ENCODE data around the gene SYT17.

The SYT17 gene

GRCh38 chr16:19127205-19127604 is 40.8 kb upstream of the SYT17 start:
- no peak for TF ChIP-seq POLR2A (IDR thresholded peaks at IDR 0.05; ENCODE audit: extremely low read depth, insufficient read length)
- no peak for TF ChIP-seq MYC (IDR thresholded peaks at IDR 0.05; ENCODE audit: low read depth, low read length)
- TF ChIP-seq, protein P1, sequence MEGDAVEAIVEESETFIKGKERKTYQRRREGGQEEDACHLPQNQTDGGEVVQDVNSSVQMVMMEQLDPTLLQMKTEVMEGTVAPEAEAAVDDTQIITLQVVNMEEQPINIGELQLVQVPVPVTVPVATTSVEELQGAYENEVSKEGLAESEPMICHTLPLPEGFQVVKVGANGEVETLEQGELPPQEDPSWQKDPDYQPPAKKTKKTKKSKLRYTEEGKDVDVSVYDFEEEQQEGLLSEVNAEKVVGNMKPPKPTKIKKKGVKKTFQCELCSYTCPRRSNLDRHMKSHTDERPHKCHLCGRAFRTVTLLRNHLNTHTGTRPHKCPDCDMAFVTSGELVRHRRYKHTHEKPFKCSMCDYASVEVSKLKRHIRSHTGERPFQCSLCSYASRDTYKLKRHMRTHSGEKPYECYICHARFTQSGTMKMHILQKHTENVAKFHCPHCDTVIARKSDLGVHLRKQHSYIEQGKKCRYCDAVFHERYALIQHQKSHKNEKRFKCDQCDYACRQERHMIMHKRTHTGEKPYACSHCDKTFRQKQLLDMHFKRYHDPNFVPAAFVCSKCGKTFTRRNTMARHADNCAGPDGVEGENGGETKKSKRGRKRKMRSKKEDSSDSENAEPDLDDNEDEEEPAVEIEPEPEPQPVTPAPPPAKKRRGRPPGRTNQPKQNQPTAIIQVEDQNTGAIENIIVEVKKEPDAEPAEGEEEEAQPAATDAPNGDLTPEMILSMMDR (IDR thresholded peaks at IDR 0.05; ENCODE audit: low read depth, low read length): no peak
- no peak for TF ChIP-seq MAX (IDR thresholded peaks at IDR 0.05; ENCODE audit: low read depth, low read length)
- no peak overlapping the region for H3K4me3 ChIP-seq (ENCODE audit: low read depth, low read length)
- no peak for DNase-seq (ENCODE audit: low read depth)

- no peak overlapping the region for H3K4me3 ChIP-seq (ENCODE audit: low read depth, low read length)
- TF ChIP-seq POLR2A (IDR thresholded peaks at IDR 0.05; ENCODE audit: extremely low read depth, insufficient read length) (no peak), MYC (IDR thresholded peaks at IDR 0.05; ENCODE audit: low read depth, low read length) (no peak), MAX (IDR thresholded peaks at IDR 0.05; ENCODE audit: low read depth, low read length) (no peak)
- TF ChIP-seq, protein P1 (IDR thresholded peaks at IDR 0.05; ENCODE audit: low read depth, low read length): no peak
- DNase-seq (ENCODE audit: low read depth): no peak
Measured at GRCh38 chr16:19127674-19128131, 40.3 kb upstream of the SYT17 start.

GRCh38 chr16:19128454-19129200 is 39.4 kb upstream of the SYT17 start:
- no peak for DNase-seq (ENCODE audit: low read depth)
- H3K4me3 ChIP-seq (ENCODE audit: low read depth, low read length): no peak overlapping the region
- TF ChIP-seq, protein P1 (IDR thresholded peaks at IDR 0.05; ENCODE audit: low read depth, low read length): no peak
- no peak for TF ChIP-seq MYC (IDR thresholded peaks at IDR 0.05; ENCODE audit: low read depth, low read length)

DNA sequence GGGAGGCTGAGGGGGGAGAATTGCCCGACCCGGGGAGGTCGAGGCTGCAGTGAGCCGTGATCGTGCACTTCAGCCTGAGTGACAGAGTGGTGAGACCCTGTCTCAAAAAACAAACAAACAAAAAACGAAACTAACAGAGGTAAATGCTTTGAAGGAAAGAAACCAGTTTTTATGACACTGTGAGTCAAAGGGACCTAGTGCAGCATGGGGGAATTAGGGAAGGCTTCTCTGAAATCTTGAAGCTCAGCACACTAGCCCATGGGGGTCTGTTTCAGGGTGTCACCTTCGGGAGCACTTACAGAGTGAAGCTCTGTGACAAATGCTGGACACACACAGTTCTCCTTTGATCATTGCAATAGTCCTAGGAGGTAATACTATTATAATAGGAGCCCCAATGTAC is 37.7 kb upstream of the SYT17 start:
- H3K4me3 ChIP-seq (ENCODE audit: low read depth, low read length): no peak overlapping the region
- TF ChIP-seq MAX (IDR thresholded peaks at IDR 0.05; ENCODE audit: low read depth, low read length): no peak
- TF ChIP-seq MYC (IDR thresholded peaks at IDR 0.05; ENCODE audit: low read depth, low read length): no peak; the same call in 1 of the 2 replicates
- TF ChIP-seq, protein P1 (IDR thresholded peaks at IDR 0.05; ENCODE audit: low read depth, low read length): no peak
- no peak for TF ChIP-seq POLR2A (IDR thresholded peaks at IDR 0.05; ENCODE audit: extremely low read depth, insufficient read length)
- DNase-seq (ENCODE audit: low read depth): no peak

GRCh38 chr16:19130852-19131824 is 36.9 kb upstream of the SYT17 start:
- H3K4me3 ChIP-seq (ENCODE audit: low read depth, low read length): no peak overlapping the region
- peak; percentile 87 for DNase-seq (ENCODE audit: low read depth)

More at GRCh38 chr16:19130852-19131824, 36.9 kb upstream of the SYT17 start:
- TF ChIP-seq POLR2A (IDR thresholded peaks at IDR 0.05; ENCODE audit: extremely low read depth, insufficient read length) (no peak), MAX (IDR thresholded peaks at IDR 0.05; ENCODE audit: low read depth, low read length) (no peak), MYC (IDR thresholded peaks at IDR 0.05; ENCODE audit: low read depth, low read length) (no peak)
- TF ChIP-seq, protein P1 (IDR thresholded peaks at IDR 0.05; ENCODE audit: low read depth, low read length): no peak

Data from NB4 (cell line).